ENCODE results near the gene CMTM5. TPM values are rescaled to one million over a fixed set of nuclear protein-coding genes. Genes with fewer than 3 reads are reported as not detected.

CMTM5 gene
- total RNA-seq, 3 donors from 2014 or later (not counting 1 experiment from before 2014, with no cell fraction given) = 2.9 to 4.5 TPM; not detected in 1

DNA sequence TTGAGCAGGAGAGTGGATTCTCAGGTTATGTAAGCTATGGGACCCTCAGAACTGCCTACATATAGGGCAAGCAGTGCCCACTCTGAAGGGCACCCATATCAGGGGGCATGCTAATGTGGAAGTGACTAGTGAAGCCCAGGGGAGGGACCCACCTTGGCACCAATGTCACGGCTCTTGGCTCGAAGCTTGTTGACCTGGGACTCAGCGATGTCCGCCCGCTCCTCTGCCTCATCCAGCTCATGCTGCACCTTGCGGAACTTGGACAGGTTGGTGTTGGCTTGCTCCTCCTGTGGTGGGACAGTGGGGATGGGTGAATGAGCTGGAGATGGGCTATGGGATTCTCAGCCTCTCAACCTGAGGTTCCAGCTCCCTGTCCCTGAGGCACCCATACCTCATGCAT is 5.4 kb downstream of the CMTM5 start:
- Mint-ChIP-seq H3K4me3 (no peak overlapping the region), H3K9me3 (no peaks in the 10 kb centered on the region), H3K27ac (no peak overlapping the region), H3K4me1 (no peaks in the 10 kb centered on the region), H3K36me3 (no peaks in the 10 kb centered on the region), H3K27me3 (ENCODE audit: low read depth in 2 of 2) (no peaks in the 10 kb centered on the region)
- DNase-seq (no peak), ATAC-seq (no peak)
- Histone ChIP-seq H3K27ac (ENCODE audit: low read length) (no peak overlapping the region), H3K9me3 (ENCODE audit: control insufficient read depth, insufficient read depth, low read length) (no peaks in the 10 kb centered on the region), H3K36me3 (ENCODE audit: control insufficient read depth, insufficient read depth, low read length) (no peaks in the 10 kb centered on the region), H3K27me3 (ENCODE audit: control insufficient read depth, insufficient read depth, low read length) (no peaks in the 10 kb centered on the region), H3K4me1 (ENCODE audit: control insufficient read depth, insufficient read depth, low read length) (no peaks in the 10 kb centered on the region), H3K4me3 (ENCODE audit: low read length) (no peak overlapping the region)
- intact Hi-C loops (cut with micrococcal nuclease) = no loop called here
- WGBS (ENCODE audit: insufficient coverage) = 94% methylated on average over 6 of the region's 6 CpGs
- TF ChIP-seq, protein P1, sequence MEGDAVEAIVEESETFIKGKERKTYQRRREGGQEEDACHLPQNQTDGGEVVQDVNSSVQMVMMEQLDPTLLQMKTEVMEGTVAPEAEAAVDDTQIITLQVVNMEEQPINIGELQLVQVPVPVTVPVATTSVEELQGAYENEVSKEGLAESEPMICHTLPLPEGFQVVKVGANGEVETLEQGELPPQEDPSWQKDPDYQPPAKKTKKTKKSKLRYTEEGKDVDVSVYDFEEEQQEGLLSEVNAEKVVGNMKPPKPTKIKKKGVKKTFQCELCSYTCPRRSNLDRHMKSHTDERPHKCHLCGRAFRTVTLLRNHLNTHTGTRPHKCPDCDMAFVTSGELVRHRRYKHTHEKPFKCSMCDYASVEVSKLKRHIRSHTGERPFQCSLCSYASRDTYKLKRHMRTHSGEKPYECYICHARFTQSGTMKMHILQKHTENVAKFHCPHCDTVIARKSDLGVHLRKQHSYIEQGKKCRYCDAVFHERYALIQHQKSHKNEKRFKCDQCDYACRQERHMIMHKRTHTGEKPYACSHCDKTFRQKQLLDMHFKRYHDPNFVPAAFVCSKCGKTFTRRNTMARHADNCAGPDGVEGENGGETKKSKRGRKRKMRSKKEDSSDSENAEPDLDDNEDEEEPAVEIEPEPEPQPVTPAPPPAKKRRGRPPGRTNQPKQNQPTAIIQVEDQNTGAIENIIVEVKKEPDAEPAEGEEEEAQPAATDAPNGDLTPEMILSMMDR (IDR thresholded peaks at IDR 0.05) = no peak

DNA sequence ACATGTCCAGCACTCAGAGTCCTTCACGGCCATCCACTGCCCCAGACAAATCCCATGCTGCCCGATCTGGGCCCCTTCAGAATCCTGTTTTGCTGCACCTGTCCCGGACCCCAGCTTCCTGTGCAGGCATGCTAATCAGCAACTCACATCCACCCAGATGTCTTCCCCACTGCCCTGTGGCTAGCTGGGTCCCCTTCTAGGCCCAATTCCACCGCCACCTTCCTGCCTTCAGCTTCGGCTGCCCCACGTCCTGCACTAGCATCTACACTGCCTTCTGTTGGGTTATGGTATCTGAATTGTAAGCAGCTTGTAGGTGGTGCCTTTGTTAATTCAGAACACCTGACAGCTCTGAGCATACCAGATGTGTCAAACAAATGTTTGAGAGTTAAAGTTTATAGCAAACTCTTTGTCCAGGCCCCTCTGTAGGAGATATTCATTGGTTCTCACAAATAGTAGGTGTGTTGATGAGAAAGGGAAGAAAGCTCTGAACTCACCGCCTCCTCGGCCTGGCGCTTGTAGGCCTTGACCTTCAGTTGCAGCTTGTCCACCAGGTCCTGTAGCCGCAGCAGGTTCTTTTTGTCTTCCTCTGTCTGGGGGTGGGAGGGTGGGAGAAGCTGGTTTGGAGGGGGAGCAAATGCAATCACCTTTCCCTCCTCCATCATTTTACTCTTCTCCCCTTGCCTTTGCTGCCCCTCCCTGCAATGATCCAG is 6.0 kb downstream of the CMTM5 start:
- no peaks in the 10 kb centered on the region for H3K9me3 Mint-ChIP-seq
- no peaks in the 10 kb centered on the region for H3K36me3 Mint-ChIP-seq
- TF ChIP-seq, protein P1 (IDR thresholded peaks at IDR 0.05) = no peak
- no peaks in the 10 kb centered on the region for H3K27me3 ChIP-seq (ENCODE audit: control insufficient read depth, insufficient read depth, low read length)
- no peaks in the 10 kb centered on the region for H3K4me1 ChIP-seq (ENCODE audit: control insufficient read depth, insufficient read depth, low read length)
- WGBS (ENCODE audit: insufficient coverage) = 45% methylated on average over 9 of the region's 10 CpGs
- no peaks in the 10 kb centered on the region for H3K9me3 ChIP-seq (ENCODE audit: control insufficient read depth, insufficient read depth, low read length)
- no peak for DNase-seq
- intact Hi-C loops (cut with micrococcal nuclease) = no loop called here
- H3K4me1 Mint-ChIP-seq = no peaks in the 10 kb centered on the region
- no peak overlapping the region for H3K27ac ChIP-seq (ENCODE audit: low read length)
- H3K4me3 Mint-ChIP-seq = no peak overlapping the region
- no peak for ATAC-seq
- H3K27ac Mint-ChIP-seq = no peak overlapping the region
- H3K4me3 ChIP-seq (ENCODE audit: low read length) = no peak overlapping the region
- H3K27me3 Mint-ChIP-seq (ENCODE audit: low read depth in 2 of 2) = no peaks in the 10 kb centered on the region
- H3K36me3 ChIP-seq (ENCODE audit: control insufficient read depth, insufficient read depth, low read length) = no peaks in the 10 kb centered on the region

DNA sequence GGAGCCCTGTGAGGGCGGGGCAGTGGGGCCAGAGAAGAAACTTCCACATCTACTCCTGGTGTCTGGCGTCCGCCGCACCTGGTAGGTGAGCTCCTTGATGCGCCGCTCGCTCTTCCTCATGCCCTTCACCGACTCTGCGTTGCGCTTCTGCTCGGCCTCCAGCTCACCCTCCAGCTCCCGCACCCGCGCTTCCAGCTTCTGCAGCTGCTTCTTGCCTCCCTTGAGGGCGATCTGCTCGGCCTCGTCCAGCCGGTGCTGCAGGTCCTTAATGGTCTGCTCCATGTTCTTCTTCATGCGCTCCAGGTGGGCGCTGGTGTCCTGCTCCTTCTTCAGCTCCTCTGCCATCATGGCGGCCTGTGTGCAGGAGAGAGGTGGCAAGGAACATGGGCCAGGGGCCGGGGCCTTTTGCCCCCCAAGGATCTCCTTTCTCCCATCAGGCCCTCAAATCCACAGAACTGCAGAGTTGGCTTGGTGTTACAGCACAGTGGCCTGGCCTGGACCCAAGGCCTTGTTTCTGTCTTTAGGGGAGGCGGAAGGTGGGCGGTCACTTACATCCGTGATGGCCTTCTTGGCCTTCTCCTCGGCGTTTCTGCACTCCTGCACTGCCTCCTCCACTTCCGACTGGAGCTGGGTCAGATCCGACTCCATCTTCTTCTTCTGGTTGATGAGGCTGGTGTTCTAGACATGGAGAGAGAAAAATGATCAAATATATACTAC is 7.7 kb downstream of the CMTM5 start:
- ATAC-seq = no peak
- DNase-seq = no peak
- no peak overlapping the region for H3K4me3 Mint-ChIP-seq
- Histone ChIP-seq H3K27ac (ENCODE audit: low read length) (no peak overlapping the region), H3K9me3 (ENCODE audit: control insufficient read depth, insufficient read depth, low read length) (no peaks in the 10 kb centered on the region), H3K36me3 (ENCODE audit: control insufficient read depth, insufficient read depth, low read length) (no peaks in the 10 kb centered on the region), H3K4me3 (ENCODE audit: low read length) (no peak overlapping the region), H3K27me3 (ENCODE audit: control insufficient read depth, insufficient read depth, low read length) (no peaks in the 10 kb centered on the region), H3K4me1 (ENCODE audit: control insufficient read depth, insufficient read depth, low read length) (no peaks in the 10 kb centered on the region)
- H3K36me3 Mint-ChIP-seq = no peaks in the 10 kb centered on the region
- no peaks in the 10 kb centered on the region for H3K4me1 Mint-ChIP-seq
- 90% methylated on average over 25 of the region's 29 CpGs for WGBS (ENCODE audit: insufficient coverage)
- intact Hi-C loops (cut with micrococcal nuclease) = no loop called here
- H3K9me3 Mint-ChIP-seq = no peaks in the 10 kb centered on the region
- no peak overlapping the region for H3K27ac Mint-ChIP-seq
- TF ChIP-seq, protein P1 (IDR thresholded peaks at IDR 0.05) = no peak
- peaks cover 0 to 6% of the 10 kb centered on the region in 2 donors for H3K27me3 Mint-ChIP-seq (ENCODE audit: low read depth in 2 of 2)
